ENCODE results near the gene ICA1.

DNA sequence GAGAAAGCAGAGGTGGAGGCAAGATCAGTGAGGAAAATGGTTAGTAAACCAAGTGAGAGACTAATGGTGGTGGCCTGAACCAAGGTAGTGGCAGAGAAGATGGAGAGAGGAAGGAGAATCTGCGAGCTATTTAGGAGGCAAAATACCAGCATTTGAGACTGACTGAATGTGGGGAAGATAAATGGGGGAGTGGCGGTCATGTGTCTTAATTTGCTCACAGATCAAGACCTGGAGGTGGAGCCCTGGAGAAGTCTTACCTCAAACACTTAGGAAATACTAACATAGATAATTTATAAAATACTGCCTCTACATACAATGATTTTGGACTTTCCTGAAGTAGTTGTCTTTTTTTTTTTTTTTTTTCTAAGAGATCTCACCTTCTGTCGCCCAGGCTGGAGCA, 34.7 kb downstream of the ICA1 start:
- TF ChIP-seq, protein P1, sequence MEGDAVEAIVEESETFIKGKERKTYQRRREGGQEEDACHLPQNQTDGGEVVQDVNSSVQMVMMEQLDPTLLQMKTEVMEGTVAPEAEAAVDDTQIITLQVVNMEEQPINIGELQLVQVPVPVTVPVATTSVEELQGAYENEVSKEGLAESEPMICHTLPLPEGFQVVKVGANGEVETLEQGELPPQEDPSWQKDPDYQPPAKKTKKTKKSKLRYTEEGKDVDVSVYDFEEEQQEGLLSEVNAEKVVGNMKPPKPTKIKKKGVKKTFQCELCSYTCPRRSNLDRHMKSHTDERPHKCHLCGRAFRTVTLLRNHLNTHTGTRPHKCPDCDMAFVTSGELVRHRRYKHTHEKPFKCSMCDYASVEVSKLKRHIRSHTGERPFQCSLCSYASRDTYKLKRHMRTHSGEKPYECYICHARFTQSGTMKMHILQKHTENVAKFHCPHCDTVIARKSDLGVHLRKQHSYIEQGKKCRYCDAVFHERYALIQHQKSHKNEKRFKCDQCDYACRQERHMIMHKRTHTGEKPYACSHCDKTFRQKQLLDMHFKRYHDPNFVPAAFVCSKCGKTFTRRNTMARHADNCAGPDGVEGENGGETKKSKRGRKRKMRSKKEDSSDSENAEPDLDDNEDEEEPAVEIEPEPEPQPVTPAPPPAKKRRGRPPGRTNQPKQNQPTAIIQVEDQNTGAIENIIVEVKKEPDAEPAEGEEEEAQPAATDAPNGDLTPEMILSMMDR (IDR thresholded peaks at IDR 0.05; ENCODE audit: low read length), result no peak
- no peak for TF ChIP-seq EZH2phosphoT487 (IDR thresholded peaks at IDR 0.05; ENCODE audit: low read length)
